ENCODE results near the gene KLF7. TPM values are rescaled to one million over a fixed set of nuclear protein-coding genes. Genes with fewer than 3 reads are reported as not detected.

The KLF7 gene
- total RNA-seq, 1 donor from 2014 or later, result 18.1 TPM

GRCh38 chr2:207148020-207148419 lies 17.7 kb downstream of the KLF7 start:
- peak; percentile 44 for DNase-seq

GRCh38 chr2:207144173-207144785 lies 21.5 kb downstream of the KLF7 start:
- DNase-seq, result no peak

- DNase-seq, result peak; percentile 65
These were observed 22.3 kb downstream of the KLF7 start for GRCh38 chr2:207143215-207144172.

GRCh38 chr2:207142461-207142860 lies 23.3 kb downstream of the KLF7 start:
- no peak for DNase-seq

- DNase-seq, result no peak
These were observed 24.4 kb downstream of the KLF7 start for GRCh38 chr2:207141386-207141785.

- no peak for DNase-seq
These were observed 25.5 kb downstream of the KLF7 start for GRCh38 chr2:207140265-207140664.

- no peak for DNase-seq
These were observed 26.2 kb downstream of the KLF7 start for GRCh38 chr2:207139552-207139951.

- DNase-seq, result no peak
These were observed 27.0 kb downstream of the KLF7 start for GRCh38 chr2:207138627-207139297.

- no peak for DNase-seq
These were observed 28.0 kb downstream of the KLF7 start for GRCh38 chr2:207137596-207138337.

- no peak for DNase-seq
These were observed 28.9 kb downstream of the KLF7 start for GRCh38 chr2:207136874-207137273.

GRCh38 chr2:207135801-207136457 lies 29.8 kb downstream of the KLF7 start:
- DNase-seq, result no peak

- DNase-seq, result peak; percentile 42
These were observed 30.4 kb downstream of the KLF7 start for GRCh38 chr2:207135340-207135739.

GRCh38 chr2:207133820-207134519 lies 31.8 kb downstream of the KLF7 start:
- DNase-seq, result peak; percentile 91

- DNase-seq, result peak; percentile 74
These were observed 32.3 kb downstream of the KLF7 start for GRCh38 chr2:207133458-207133819.

- no peak for DNase-seq
These were observed 33.7 kb downstream of the KLF7 start for GRCh38 chr2:207132019-207132418.

- DNase-seq, result no peak
These were observed 34.2 kb downstream of the KLF7 start for GRCh38 chr2:207131594-207131993.

- DNase-seq, result no peak
These were observed 34.7 kb downstream of the KLF7 start for GRCh38 chr2:207130958-207131521.

- DNase-seq, result no peak
These were observed 35.9 kb downstream of the KLF7 start for GRCh38 chr2:207129821-207130220.

GRCh38 chr2:207128867-207129266 lies 36.9 kb downstream of the KLF7 start:
- no peak for DNase-seq

GRCh38 chr2:207126724-207127308 lies 38.9 kb downstream of the KLF7 start:
- no peak for DNase-seq
